H1 (cell line): Measurements from ENCODE around the gene PHLPP1. TPM values are rescaled to one million over a fixed set of nuclear protein-coding genes. Genes with fewer than 3 reads are reported as not detected.

Source experiments
- CTCF ChIA-PET: fragments of 300-600 bp; sonication (Branson Sonifier 250); formaldehyde crosslinking; loops from one replicate; lab custom pipeline; 2021; ENCODE audit not compliant: partially characterized antibody; lab: Charles Lee
- POLR2A ChIA-PET: fragments of 300-600 bp; sonication (Branson Sonifier 250); formaldehyde crosslinking; loops from one replicate; lab custom pipeline; 2021; ENCODE audit warnings: inconsistent platforms; ENCODE audit not compliant: partially characterized antibody; lab: Charles Lee
- DNase-seq, 2 experiments: peaks; one replicate each; pipeline versions ENCODE4 v3.0.0 to v3.0.0-alpha.2; 2010 to 2022; ENCODE audit warnings: low spot score in 2 of 2, low read depth in 1 of 2, mixed read lengths in 1 of 2
- FAIRE-seq: peaks from 2 replicates; lab custom pipeline; 2011; peaks lifted over from hg19 to GRCh38; lab: Jason Lieb, UNC
- H2AFZ ChIP-seq: 2 replicates; pipeline ENCODE4 v1.8.1; 2012; ENCODE audit warnings: low read length, inconsistent platforms
- H2AK5ac ChIP-seq: 2 replicates; pipeline ENCODE4 v1.6.1; 2013; ENCODE audit warnings: low read depth, low read length
- H2BK120ac ChIP-seq: replicated peaks from 2 replicates; pipeline ENCODE3; 2013; ENCODE audit warnings: low read depth, low read length, inconsistent platforms
- H2BK12ac ChIP-seq: 2 replicates; pipeline ENCODE4 v1.6.1; 2013; ENCODE audit warnings: low read depth, low read length
- H2BK15ac ChIP-seq: 2 replicates; pipeline ENCODE4 v1.6.1; 2013; ENCODE audit warnings: low read length
- H2BK20ac ChIP-seq: 2 replicates; pipeline ENCODE4 v1.6.1; 2013; ENCODE audit warnings: low read length
- H2BK5ac ChIP-seq: 2 replicates; pipeline ENCODE4 v1.6.1; 2013; ENCODE audit warnings: low read depth, low read length
- H3K14ac ChIP-seq: 2 replicates; pipeline ENCODE4 v1.6.1; 2013; ENCODE audit warnings: inconsistent platforms; ENCODE audit not compliant: insufficient read length
- H3K18ac ChIP-seq: 2 replicates; pipeline ENCODE4 v1.6.1; 2013; ENCODE audit warnings: low read length; ENCODE audit errors: extremely low read depth
- H3K23ac ChIP-seq: 2 replicates; pipeline ENCODE4 v1.6.1; 2013; ENCODE audit warnings: inconsistent platforms; ENCODE audit not compliant: insufficient read length
- H3K23me2 ChIP-seq: 2 replicates; pipeline ENCODE4 v1.6.1; 2013; ENCODE audit warnings: low read depth, low read length
- H3K27ac ChIP-seq: 2 replicates; pipeline ENCODE4 v1.6.1; 2011; ENCODE audit warnings: low read depth, low read length, inconsistent platforms
- H3K27me3 ChIP-seq, 4 experiments: replicated peaks in 1 of 4; 1 replicate in 1 of 4; 2 replicates in 3 of 4; pipeline versions ENCODE4 v1.6.1 to v1.8.1; 2011 to 2013; ENCODE audit warnings: low read length in 3 of 4, mild to moderate bottlenecking in 3 of 4, inconsistent platforms in 2 of 4, mixed read lengths in 2 of 4, moderate library complexity in 1 of 4; ENCODE audit not compliant: control insufficient read depth in 3 of 4, insufficient read depth in 3 of 4; ENCODE audit errors: extremely low read depth in 1 of 4
- H3K36me3 ChIP-seq, 4 experiments: 2 replicates each; pipeline versions ENCODE4 v1.6.1 to v1.8.1; 2011 to 2013; ENCODE audit warnings: mild to moderate bottlenecking in 4 of 4, low read length in 3 of 4, moderate library complexity in 2 of 4, control low read depth in 1 of 4, inconsistent platforms in 1 of 4; ENCODE audit not compliant: insufficient read depth in 4 of 4, control insufficient read depth in 2 of 4
- H3K4ac ChIP-seq: replicated peaks from 2 replicates; pipeline ENCODE3; 2013; ENCODE audit warnings: low read length, low read depth, mixed read lengths, inconsistent platforms; ENCODE audit not compliant: insufficient read length
- H3K4me1 ChIP-seq, 4 experiments: replicated peaks in 1 of 4; 1 replicate in 1 of 4; 2 replicates in 3 of 4; pipeline versions ENCODE4 v1.6.1 to v1.8.1; 2011 to 2013; ENCODE audit warnings: low read length in 3 of 4, inconsistent platforms in 2 of 4, mixed read lengths in 1 of 4; ENCODE audit not compliant: insufficient read depth in 4 of 4, control insufficient read depth in 3 of 4
- H3K4me2 ChIP-seq, 2 experiments: 2 replicates each; pipeline versions ENCODE4 v1.6.1 to v1.8.1; 2011 to 2013; ENCODE audit warnings: low read depth in 2 of 2, low read length in 2 of 2, control low read depth in 1 of 2, inconsistent platforms in 1 of 2, mild to moderate bottlenecking in 1 of 2; ENCODE audit not compliant: insufficient read depth in 1 of 2
- H3K4me3 ChIP-seq, 4 experiments: fragments of 200-600, 300-600 bp in 1 of 4; sonication (generic), shearing (Covaris generic), sonication (Bioruptor Twin) in 1 of 4; 2 replicates each; pipeline versions ENCODE4 v1.5.1 to v1.8.1; 2011 to 2016; ENCODE audit warnings: low read length in 4 of 4, low read depth in 3 of 4, control low read depth in 2 of 4, inconsistent platforms in 2 of 4, mild to moderate bottlenecking in 2 of 4, mixed read lengths in 1 of 4, moderate library complexity in 1 of 4; ENCODE audit not compliant: insufficient read depth in 2 of 4; ENCODE audit errors: extremely low read depth in 1 of 4
- H3K56ac ChIP-seq: replicated peaks from 2 replicates; pipeline ENCODE3; 2013; ENCODE audit warnings: low read depth, mild to moderate bottlenecking, mixed read lengths, low read length, inconsistent platforms; ENCODE audit not compliant: insufficient read length
- H3K79me1 ChIP-seq: 2 replicates; pipeline ENCODE4 v1.6.1; 2013; ENCODE audit warnings: low read depth, low read length, control low read depth
- H3K79me2 ChIP-seq, 2 experiments: 2 replicates each; pipeline versions ENCODE4 v1.6.1 to v1.8.1; 2012 to 2013; ENCODE audit warnings: low read length in 2 of 2, mild to moderate bottlenecking in 2 of 2, inconsistent platforms in 1 of 2; ENCODE audit not compliant: insufficient read depth in 2 of 2, control insufficient read depth in 1 of 2
- H3K9ac ChIP-seq, 4 experiments: replicated peaks in 1 of 4; 1 replicate in 1 of 4; 2 replicates in 3 of 4; pipeline versions ENCODE4 v1.6.1 to v1.8.1; 2011 to 2013; ENCODE audit warnings: low read depth in 3 of 4, low read length in 3 of 4, control low read depth in 2 of 4, mild to moderate bottlenecking in 2 of 4, moderate library complexity in 2 of 4, inconsistent platforms in 1 of 4; ENCODE audit errors: extremely low read depth in 1 of 4
- H3K9me3 ChIP-seq, 2 experiments: 2 replicates each; pipeline versions ENCODE4 v1.6.1 to v1.8.1; 2012 to 2013; ENCODE audit warnings: mild to moderate bottlenecking in 2 of 2, moderate library complexity in 2 of 2, control low read depth in 1 of 2, inconsistent platforms in 1 of 2, low read depth in 1 of 2, low read length in 1 of 2, mixed read lengths in 1 of 2; ENCODE audit not compliant: insufficient read depth in 2 of 2
- H4K20me1 ChIP-seq, 2 experiments: replicated peaks in 1 of 2; 2 replicates each; pipeline versions ENCODE3 to v1.8.1; 2011 to 2013; ENCODE audit warnings: inconsistent platforms in 2 of 2, low read length in 2 of 2, mild to moderate bottlenecking in 1 of 2; ENCODE audit not compliant: insufficient read depth in 2 of 2, control insufficient read depth in 1 of 2
- H4K5ac ChIP-seq: 2 replicates; pipeline ENCODE4 v1.6.1; 2013; ENCODE audit warnings: low read length, low read depth, mixed read lengths, inconsistent platforms; ENCODE audit not compliant: insufficient read length
- H4K8ac ChIP-seq: 2 replicates; pipeline ENCODE4 v1.8.0; 2013; ENCODE audit warnings: mild to moderate bottlenecking, moderate library complexity, low read length, inconsistent platforms; ENCODE audit not compliant: insufficient read depth; ENCODE audit errors: extremely low read depth
- H4K91ac ChIP-seq: replicated peaks from 2 replicates; pipeline ENCODE3; 2013; ENCODE audit warnings: low read length, mixed read lengths, inconsistent platforms; ENCODE audit not compliant: insufficient read length
- BCL11A ChIP-seq, 2 experiments: IDR thresholded peaks; one replicate each; pipeline ENCODE4 v1.6.1; 2011; ENCODE audit warnings: low read depth in 2 of 2, low read length in 2 of 2, mild to moderate bottlenecking in 2 of 2
- CBX5 ChIP-seq: fragments of 300-800, 300-1000 bp; sonication (generic); IDR thresholded peaks from 2 replicates; pipeline ENCODE4 v1.7.1; 2016; ENCODE audit warnings: antibody characterized with exemption, low read length, low read depth
- CHD2 ChIP-seq: IDR thresholded peaks from 2 replicates; pipeline ENCODE4 v1.6.1; 2012; ENCODE audit warnings: low read length, improper control_type of control experiment
- EGR1 ChIP-seq: IDR thresholded peaks from 2 replicates; pipeline ENCODE4 v1.6.1; 2011; ENCODE audit warnings: low read depth, low read length, borderline replicate concordance
- HDAC6 ChIP-seq: IDR thresholded peaks from one replicate; pipeline ENCODE4 v1.7.1; 2012; ENCODE audit warnings: low read depth, mild to moderate bottlenecking, inconsistent platforms, low read length, moderate library complexity
- KDM4A ChIP-seq: IDR thresholded peaks from one replicate; pipeline ENCODE4 v1.7.1; 2012; ENCODE audit warnings: low read depth, mild to moderate bottlenecking, moderate library complexity, low read length, inconsistent platforms; ENCODE audit not compliant: severe bottlenecking
- POU5F1 ChIP-seq: IDR thresholded peaks from 2 replicates; pipeline ENCODE4 v1.6.1; 2011; ENCODE audit warnings: low read depth, mild to moderate bottlenecking, low read length, moderate library complexity
- SIN3A ChIP-seq, 2 experiments: IDR thresholded peaks in 1 of 2; conservative IDR thresholded peaks in 1 of 2; 2 replicates each; pipeline ENCODE4 v1.6.1; 2011 to 2012; ENCODE audit warnings: low read length in 2 of 2, improper control_type of control experiment in 1 of 2, low read depth in 1 of 2, mild to moderate bottlenecking in 1 of 2
- TCF12 ChIP-seq: IDR thresholded peaks from 2 replicates; pipeline ENCODE4 v1.6.1; 2011; ENCODE audit warnings: low read depth, mild to moderate bottlenecking, low read length
- WGBS, 2 experiments: shearing (Covaris generic) in 1 of 2; methylation state at CpG; one replicate each; pipeline versions ENCODE4 v1.1.6 to v1.1.7; 2013 to 2015; ENCODE audit warnings: low lambda C conversion rate in 2 of 2, mixed read lengths in 2 of 2, inconsistent platforms in 1 of 2, low coverage in 1 of 2, missing lambda C conversion rate in 1 of 2; ENCODE audit not compliant: insufficient replicate concordance in 2 of 2, insufficient coverage in 1 of 2, insufficient read length in 1 of 2; ENCODE audit errors: extremely low coverage in 1 of 2, missing lambda C conversion rate in 1 of 2; 5-methylcytosine and 5-hydroxymethylcytosine counted together
- polyA plus RNA-seq, 7 experiments: library from polyadenylated mRNA; depleted of rRNA in 3 of 7; stranded (reverse) in 5 of 7; unstranded in 2 of 7; fragments of >200 nt in 5 of 7; fragments of 200-250 nt in 2 of 7; gene quantifications; 1 replicate in 5 of 7; 2 replicates in 1 of 7; 4 replicates in 1 of 7; pipeline versions ENCODE4 v1.2.1 to v1.2.3, GENCODE V29; 2011 to 2013; ENCODE audit warnings: missing spikeins in 2 of 7, mixed read lengths in 2 of 7
- total RNA-seq: library from RNA; stranded (reverse); fragmentation: NEBNext Ultra II Directional; extraction: Animal tissue kit (Norgen Biotek cat#: 25700); gene quantifications from 2 replicates; pipeline ENCODE4 v1.2.1, GENCODE V29; 2021

Gene PHLPP1
- total and polyA plus RNA-seq, 2 of the 8 experiments (the other 6 are each of a cell fraction or from before 2014, with no cell fraction given), result 28.0 to 66.3 TPM

GRCh38 chr18:62948788-62949187 is 233.4 kb downstream of the PHLPP1 start:
- H2BK15ac ChIP-seq, result no peak overlapping the region
- H2BK120ac ChIP-seq, result no peak overlapping the region
- H3K36me3 ChIP-seq, result peaks cover 0 to 33% (median 14%) of the 10 kb centered on the region in 4 experiments; a peak in 7 of 8 replicates
- no peaks in the 10 kb centered on the region for H3K23me2 ChIP-seq
- H3K9me3 ChIP-seq, result no peaks in the 10 kb centered on the region
- H3K56ac ChIP-seq, result no peak overlapping the region
- H3K23ac ChIP-seq, result no peak overlapping the region
- TF ChIP-seq HDAC6, result no peak
- no peak for TF ChIP-seq CBX5
- no peak for TF ChIP-seq EGR1
- TF ChIP-seq CHD2, result no peak
- no peak for TF ChIP-seq SIN3A (conservative IDR thresholded peaks at IDR 0.05 in 1 of 2, IDR thresholded peaks at IDR 0.05 in 1 of 2; ENCODE audit: low read depth in 1 of 2, low read length in 2 of 2)
- no peak for TF ChIP-seq KDM4A
- no peak for TF ChIP-seq TCF12
- TF ChIP-seq BCL11A (IDR thresholded peaks at IDR 0.05; ENCODE audit: low read depth in 2 of 2, low read length in 2 of 2), result no peak
- TF ChIP-seq POU5F1, result no peak
- peaks cover 0 to 3% (median 0%) of the 10 kb centered on the region in 4 experiments; a peak in 1 of 7 replicates for H3K4me1 ChIP-seq
- no peak overlapping the region for H3K14ac ChIP-seq
- H4K8ac ChIP-seq, result no peak overlapping the region
- no peak overlapping the region for H2BK20ac ChIP-seq
- no peak overlapping the region for H3K4me2 ChIP-seq
- no peak overlapping the region for H3K4ac ChIP-seq
- no peak overlapping the region for H2BK12ac ChIP-seq
- H3K4me3 ChIP-seq, result no peak overlapping the region
- H2AK5ac ChIP-seq, result no peak overlapping the region
- WGBS, 2 experiments, result 90% methylated on average over 2 of the region's 2 CpGs; no CpG with 5 or more reads in 1 of the 2 experiments
- H3K9ac ChIP-seq, result no peak overlapping the region
- H3K79me1 ChIP-seq, result no peaks in the 10 kb centered on the region
- no peak overlapping the region for H4K5ac ChIP-seq
- no peak overlapping the region for H2BK5ac ChIP-seq
- no peak for FAIRE-seq
- no peaks in the 10 kb centered on the region for H4K20me1 ChIP-seq
- H3K27me3 ChIP-seq, result no peaks in the 10 kb centered on the region
- 0 out of 4 replicates have a peak, but pooled peaks cover 0 to 3% of the 10 kb centered on the region in 2 experiments for H3K79me2 ChIP-seq
- no peak overlapping the region for H4K91ac ChIP-seq
- DNase-seq, result no peak
- CTCF ChIA-PET, result interaction anchor here (1.3 to 4.3 kb wide), 3 partner anchors 9 to 363 kb away, joined by 3 to 19 read pairs (median 9); no protein-coding TSS in a partner anchor
- H2AFZ ChIP-seq, result no peak overlapping the region
- no peak overlapping the region for H3K18ac ChIP-seq
- POLR2A ChIA-PET, result no interaction called here
- H3K27ac ChIP-seq, result no peak overlapping the region
